Measurements from ENCODE around the gene PRKN.

GRCh38 chr6:161446949-161447348, 1280.6 kb downstream of the PRKN start:
- TF ChIP-seq, protein P1, sequence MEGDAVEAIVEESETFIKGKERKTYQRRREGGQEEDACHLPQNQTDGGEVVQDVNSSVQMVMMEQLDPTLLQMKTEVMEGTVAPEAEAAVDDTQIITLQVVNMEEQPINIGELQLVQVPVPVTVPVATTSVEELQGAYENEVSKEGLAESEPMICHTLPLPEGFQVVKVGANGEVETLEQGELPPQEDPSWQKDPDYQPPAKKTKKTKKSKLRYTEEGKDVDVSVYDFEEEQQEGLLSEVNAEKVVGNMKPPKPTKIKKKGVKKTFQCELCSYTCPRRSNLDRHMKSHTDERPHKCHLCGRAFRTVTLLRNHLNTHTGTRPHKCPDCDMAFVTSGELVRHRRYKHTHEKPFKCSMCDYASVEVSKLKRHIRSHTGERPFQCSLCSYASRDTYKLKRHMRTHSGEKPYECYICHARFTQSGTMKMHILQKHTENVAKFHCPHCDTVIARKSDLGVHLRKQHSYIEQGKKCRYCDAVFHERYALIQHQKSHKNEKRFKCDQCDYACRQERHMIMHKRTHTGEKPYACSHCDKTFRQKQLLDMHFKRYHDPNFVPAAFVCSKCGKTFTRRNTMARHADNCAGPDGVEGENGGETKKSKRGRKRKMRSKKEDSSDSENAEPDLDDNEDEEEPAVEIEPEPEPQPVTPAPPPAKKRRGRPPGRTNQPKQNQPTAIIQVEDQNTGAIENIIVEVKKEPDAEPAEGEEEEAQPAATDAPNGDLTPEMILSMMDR (conservative IDR thresholded peaks at IDR 0.05; ENCODE audit: low read depth, low read length) = no peak
- no peak for TF ChIP-seq EZH2 (IDR thresholded peaks at IDR 0.05; ENCODE audit: borderline replicate concordance, low read depth, low read length, poor library complexity, severe bottlenecking)

All from A673 (cell line).